Measurements from ENCODE around the gene NOXO1.

- no peak for TF ChIP-seq CTCF (IDR thresholded peaks at IDR 0.05)
- no peak for TF ChIP-seq POLR2A (IDR thresholded peaks at IDR 0.05)
These were observed 40.8 kb downstream of the NOXO1 start for GRCh38 chr16:1940273-1941161.

All from heart left ventricle (tissue), 13 donors.